ENCODE results near the gene KRT27. TPM values are rescaled to one million over a fixed set of nuclear protein-coding genes. Genes with fewer than 3 reads are reported as not detected.

KRT27 gene
- total RNA-seq (not detected), polyA plus RNA-seq (under 1 TPM in 1 of 3 donors, not detected in 2; 0.01 TPM)
- long read RNA-seq, donor 1 = 0 reads
- long read RNA-seq, donor 2 = 0 reads

- no peaks in the 10 kb centered on the region for H3K9me3 ChIP-seq
- peaks cover 0 to 44% (median 4%) of the 10 kb centered on the region in 3 donors for H3K27me3 ChIP-seq (ENCODE audit: insufficient read depth in 3 of 3, low read length in 2 of 3)
- H3K4me1 ChIP-seq = no peaks in the 10 kb centered on the region
- no peak within 1 kb of the TSS for H3K4me3 ChIP-seq
- 93 to 95% (median 93%) methylated on average over 4 of the region's 4 CpGs for WGBS, 3 donors
- TF ChIP-seq CTCF (IDR thresholded peaks at IDR 0.05) = no peak
- H3K36me3 ChIP-seq (ENCODE audit: insufficient read depth in 1 of 2, low read depth in 1 of 2) = no peaks in the 10 kb centered on the region
- intact Hi-C loops (cut with DNase I) = no loop called here
- DNase-seq = no peak
- ATAC-seq = no peak
- no peak within 1 kb of the TSS for H3K27ac ChIP-seq
Measured at GRCh38 chr17:40782450-40782849, at the start of gene KRT27. Gene KRT27 (minus strand): TSS chr17:40782550. CDS start chr17:40782493, 57 bp downstream.

- intact Hi-C loops (cut with DNase I) = no loop called here
Measured at GRCh38 chr17:40830085-40830776, 47.9 kb upstream of the KRT27 start.

GRCh38 chr17:40828454-40829044 is 46.2 kb upstream of the KRT27 start:
- no peak for ATAC-seq

More at GRCh38 chr17:40830085-40830776, 47.9 kb upstream of the KRT27 start:
- H3K27me3 ChIP-seq (ENCODE audit: insufficient read depth in 3 of 3, low read length in 2 of 3) = no peaks in the 10 kb centered on the region
- H3K36me3 ChIP-seq (ENCODE audit: insufficient read depth in 1 of 2, low read depth in 1 of 2) = peaks cover 0 to 22% of the 10 kb centered on the region in 2 donors
- no peaks in the 10 kb centered on the region for H3K4me1 ChIP-seq
- 88 to 91% (median 91%) methylated on average over 2 of the region's 2 CpGs for WGBS, 3 donors
- H3K9me3 ChIP-seq = no peaks in the 10 kb centered on the region
- TF ChIP-seq CTCF (IDR thresholded peaks at IDR 0.05) = no peak
- DNase-seq = no peak
- H3K4me3 ChIP-seq = no peak overlapping the region
- no peak for ATAC-seq
- no peak overlapping the region for H3K27ac ChIP-seq

GRCh38 chr17:40827746-40828453 is 45.5 kb upstream of the KRT27 start:
- H3K27ac ChIP-seq = no peak overlapping the region
- DNase-seq = no peak
- H3K27me3 ChIP-seq (ENCODE audit: insufficient read depth in 3 of 3, low read length in 2 of 3) = no peaks in the 10 kb centered on the region
- ATAC-seq = no peak
- H3K9me3 ChIP-seq = no peaks in the 10 kb centered on the region
- TF ChIP-seq CTCF (IDR thresholded peaks at IDR 0.05) = no peak
- intact Hi-C loops (cut with DNase I) = no loop called here
- H3K4me3 ChIP-seq = no peak overlapping the region
- WGBS, 3 donors = 75 to 87% (median 76%) methylated on average over 7 of the region's 7 CpGs
- no peaks in the 10 kb centered on the region for H3K4me1 ChIP-seq
- H3K36me3 ChIP-seq (ENCODE audit: insufficient read depth in 1 of 2, low read depth in 1 of 2) = peaks cover 0 to 7% of the 10 kb centered on the region in 2 donors

More at GRCh38 chr17:40828454-40829044, 46.2 kb upstream of the KRT27 start:
- intact Hi-C loops (cut with DNase I) = no loop called here
- no peak overlapping the region for H3K4me3 ChIP-seq
- H3K27ac ChIP-seq = no peak overlapping the region
- no peak for DNase-seq
- no peaks in the 10 kb centered on the region for H3K27me3 ChIP-seq (ENCODE audit: insufficient read depth in 3 of 3, low read length in 2 of 3)
- no peaks in the 10 kb centered on the region for H3K4me1 ChIP-seq
- no peaks in the 10 kb centered on the region for H3K9me3 ChIP-seq
- WGBS, 3 donors = 74 to 81% (median 79%) methylated on average over 4 of the region's 4 CpGs
- peaks cover 0 to 7% of the 10 kb centered on the region in 2 donors for H3K36me3 ChIP-seq (ENCODE audit: insufficient read depth in 1 of 2, low read depth in 1 of 2)
- no peak for TF ChIP-seq CTCF (IDR thresholded peaks at IDR 0.05)
